DMS 273 treated with DMSO at 0.1 percent for 48 hours (cell line): Measurements from ENCODE around the gene PPP4R2.

Experiments
- DNase-seq: peaks from one replicate; lab custom pipeline; 2025; lab: John Stamatoyannopoulos, UW

The PPP4R2 gene

GRCh38 chr3:73114711-73115110 lies 118.1 kb downstream of the PPP4R2 start:
- no peak for DNase-seq

DNA sequence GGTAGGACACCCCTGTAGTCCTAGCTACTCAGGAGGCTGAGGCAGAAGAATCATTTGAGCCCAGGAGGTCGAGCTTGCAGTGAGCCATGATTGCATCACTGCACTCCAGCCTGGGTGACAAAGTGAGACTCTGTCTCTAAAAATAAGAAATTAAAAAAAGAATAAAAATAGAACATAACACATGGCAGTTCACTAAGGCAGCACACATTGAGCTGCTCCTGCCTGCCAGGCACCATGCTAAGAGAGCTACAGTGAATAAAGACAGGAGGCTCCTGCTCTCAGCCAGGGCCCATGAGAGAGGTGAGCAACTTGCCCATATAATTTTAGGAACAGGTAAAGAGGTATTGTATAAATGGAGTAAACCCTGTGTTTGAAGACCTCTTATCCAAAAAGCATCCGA lies 119.2 kb downstream of the PPP4R2 start:
- DNase-seq = no peak
